ENCODE measurements around the gene PYGM. TPM values are rescaled to one million over a fixed set of nuclear protein-coding genes. Genes with fewer than 3 reads are reported as not detected.

The PYGM gene
- total RNA-seq, 1 donor, result 0.36 TPM

- H3K27me3 ChIP-seq (ENCODE audit: insufficient read depth, low read length), result peaks cover 55% of the 10 kb centered on the region
- H3K4me2 ChIP-seq (ENCODE audit: insufficient read depth, low read length), result no peak overlapping the region
- no peak overlapping the region for H2AFZ ChIP-seq (ENCODE audit: low read length)
- no peak overlapping the region for H3K4me3 ChIP-seq (ENCODE audit: insufficient read depth, low read length)
- H3K4me1 ChIP-seq (ENCODE audit: insufficient read depth, low read length), result peaks cover 3% of the 10 kb centered on the region
- no peak overlapping the region for H3K27ac ChIP-seq (ENCODE audit: low read depth, low read length)
- DNase-seq (ENCODE audit: insufficient read length, low spot score, missing footprints), result peak; percentile 90
- H3K36me3 ChIP-seq (ENCODE audit: insufficient read depth, low read length), result no peaks in the 10 kb centered on the region
- H3K79me2 ChIP-seq (ENCODE audit: insufficient read depth, low read length), result no peaks in the 10 kb centered on the region
- no peak for TF ChIP-seq CTCF (IDR thresholded peaks at IDR 0.05; ENCODE audit: extremely low read depth, low read depth, low read length)
- no peaks in the 10 kb centered on the region for H4K20me1 ChIP-seq (ENCODE audit: insufficient read depth, low read length)
- H3K9me3 ChIP-seq (ENCODE audit: low read depth, low read length), result no peaks in the 10 kb centered on the region
Measured at GRCh38 chr11:64713016-64713707, 46.6 kb downstream of the PYGM start.

GRCh38 chr11:64712430-64713015, 47.3 kb downstream of the PYGM start:
- no peak overlapping the region for H3K4me3 ChIP-seq (ENCODE audit: insufficient read depth, low read length)

GRCh38 chr11:64711956-64712362, 47.8 kb downstream of the PYGM start:
- Histone ChIP-seq H3K4me3 (ENCODE audit: insufficient read depth, low read length) (no peak overlapping the region), H3K9me3 (ENCODE audit: low read depth, low read length) (no peaks in the 10 kb centered on the region), H4K20me1 (ENCODE audit: insufficient read depth, low read length) (no peaks in the 10 kb centered on the region), H3K27me3 (ENCODE audit: insufficient read depth, low read length) (peaks cover 47% of the 10 kb centered on the region), H3K79me2 (ENCODE audit: insufficient read depth, low read length) (no peaks in the 10 kb centered on the region), H3K27ac (ENCODE audit: low read depth, low read length) (no peak overlapping the region), H2AFZ (ENCODE audit: low read length) (no peak overlapping the region), H3K4me1 (ENCODE audit: insufficient read depth, low read length) (peaks cover 3% of the 10 kb centered on the region), H3K36me3 (ENCODE audit: insufficient read depth, low read length) (no peaks in the 10 kb centered on the region), H3K4me2 (ENCODE audit: insufficient read depth, low read length) (no peak overlapping the region)
- TF ChIP-seq CTCF (IDR thresholded peaks at IDR 0.05; ENCODE audit: extremely low read depth, low read depth, low read length), result no peak
- DNase-seq (ENCODE audit: insufficient read length, low spot score, missing footprints), result peak; percentile 77

More at GRCh38 chr11:64712430-64713015, 47.3 kb downstream of the PYGM start:
- no peak overlapping the region for H3K4me2 ChIP-seq (ENCODE audit: insufficient read depth, low read length)
- peaks cover 53% of the 10 kb centered on the region for H3K27me3 ChIP-seq (ENCODE audit: insufficient read depth, low read length)
- no peak overlapping the region for H3K27ac ChIP-seq (ENCODE audit: low read depth, low read length)
- peak; percentile 83 for DNase-seq (ENCODE audit: insufficient read length, low spot score, missing footprints)
- peaks cover 3% of the 10 kb centered on the region for H3K4me1 ChIP-seq (ENCODE audit: insufficient read depth, low read length)
- no peaks in the 10 kb centered on the region for H4K20me1 ChIP-seq (ENCODE audit: insufficient read depth, low read length)
- TF ChIP-seq CTCF (IDR thresholded peaks at IDR 0.05; ENCODE audit: extremely low read depth, low read depth, low read length), result no peak
- H3K9me3 ChIP-seq (ENCODE audit: low read depth, low read length), result no peaks in the 10 kb centered on the region
- H3K79me2 ChIP-seq (ENCODE audit: insufficient read depth, low read length), result no peaks in the 10 kb centered on the region
- H3K36me3 ChIP-seq (ENCODE audit: insufficient read depth, low read length), result no peaks in the 10 kb centered on the region
- no peak overlapping the region for H2AFZ ChIP-seq (ENCODE audit: low read length)

GRCh38 chr11:64711138-64711955, 48.4 kb downstream of the PYGM start:
- peaks cover 42% of the 10 kb centered on the region for H3K27me3 ChIP-seq (ENCODE audit: insufficient read depth, low read length)
- no peak overlapping the region for H3K4me3 ChIP-seq (ENCODE audit: insufficient read depth, low read length)
- no peak overlapping the region for H3K27ac ChIP-seq (ENCODE audit: low read depth, low read length)
- no peak for TF ChIP-seq CTCF (IDR thresholded peaks at IDR 0.05; ENCODE audit: extremely low read depth, low read depth, low read length)
- no peak overlapping the region for H2AFZ ChIP-seq (ENCODE audit: low read length)
- H3K79me2 ChIP-seq (ENCODE audit: insufficient read depth, low read length), result no peaks in the 10 kb centered on the region
- DNase-seq (ENCODE audit: insufficient read length, low spot score, missing footprints), result peak; percentile 90
- peaks cover 3% of the 10 kb centered on the region for H3K4me1 ChIP-seq (ENCODE audit: insufficient read depth, low read length)
- no peaks in the 10 kb centered on the region for H4K20me1 ChIP-seq (ENCODE audit: insufficient read depth, low read length)
- no peaks in the 10 kb centered on the region for H3K36me3 ChIP-seq (ENCODE audit: insufficient read depth, low read length)
- H3K9me3 ChIP-seq (ENCODE audit: low read depth, low read length), result no peaks in the 10 kb centered on the region
- no peak overlapping the region for H3K4me2 ChIP-seq (ENCODE audit: insufficient read depth, low read length)
